Left colon (tissue), 2 donors: ENCODE results near the gene INKA2. TPM values are rescaled to one million over a fixed set of nuclear protein-coding genes. Genes with fewer than 3 reads are reported as not detected.
"Not testable (repeated sequence)": the region's sequence is repeated elsewhere in the genome, so short reads cannot be mapped to it uniquely, and the experiment has no call there.

Experiments
- ATAC-seq: fragments of 200-7000 bp; cut with Tn5 transposase; one replicate; pipeline ENCODE4 v1.9.1; 2020; ENCODE audit warnings: mild to moderate bottlenecking, moderate library complexity
- DNase-seq, 2 donors: peaks; one replicate each; pipeline ENCODE4 v3.0.0-alpha.2; 2020
- intact Hi-C, 2 donors: fragments of 100-400 bp; cut with DNase I in 1 of 2; cut with micrococcal nuclease in 1 of 2; formaldehyde crosslinking; loops; one replicate each; pipeline versions ENCODE4 v1.11.2 to v1.14.0; 2022; cut with DNase I, micrococcal nuclease
- total RNA-seq, 2 donors: library from RNA; stranded (reverse); fragmentation: NEBNext Ultra II Directional; extraction: Animal tissue kit (Norgen Biotek cat#: 25700); gene quantifications; one replicate each; pipeline ENCODE4 v1.2.1, GENCODE V29; 2021
- donor health status: DM: no; HTN: no; CAD: no.
- donor health status: DM: yes; HTN: yes; CAD: no.

Gene INKA2
- total RNA-seq, 2 donors from 2014 or later: 3.2 to 6.2 TPM

DNA sequence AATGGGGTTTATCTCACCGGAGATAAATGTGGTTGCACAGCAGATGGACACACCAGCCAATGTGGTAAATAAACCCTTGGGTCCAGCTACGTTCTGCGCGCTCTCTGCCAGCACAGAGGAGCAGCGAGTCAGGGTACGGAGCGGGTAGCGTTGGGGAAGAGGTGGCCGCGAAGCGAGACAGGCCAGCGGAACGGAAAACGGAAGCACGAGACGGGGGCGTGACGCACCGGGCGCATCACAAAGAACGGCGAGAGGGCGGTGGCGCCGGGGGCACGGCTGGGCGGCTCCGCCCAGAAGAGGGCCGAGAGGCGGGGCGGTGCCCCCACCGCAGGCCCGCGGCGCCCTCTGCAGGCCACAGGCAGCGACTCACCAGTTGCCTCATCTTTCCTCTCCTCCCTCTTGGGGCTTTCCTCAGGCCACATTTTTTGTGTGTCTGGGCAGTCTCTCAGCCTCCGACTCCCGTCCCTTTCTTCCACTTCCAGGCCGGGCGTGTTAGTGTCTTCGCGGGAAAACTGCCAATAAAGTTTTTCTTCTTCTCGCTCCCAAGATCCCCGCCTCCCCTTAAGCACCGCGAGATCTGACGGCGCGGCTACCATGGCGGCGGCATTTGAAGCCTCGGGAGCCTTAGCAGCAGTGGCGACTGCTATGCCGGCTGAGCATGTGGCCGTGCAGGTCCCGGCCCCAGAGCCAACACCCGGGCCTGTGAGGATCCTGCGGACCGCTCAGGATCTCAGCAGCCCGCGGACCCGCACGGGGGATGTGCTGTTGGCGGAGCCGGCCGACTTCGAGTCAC is 16.3 kb upstream of the INKA2 start, which contains the start of gene DDX20:
Gene DDX20, plus strand, starts transcription at position 571 of the 793 bp plus-strand sequence. Its CDS starts 24 bp downstream, at position 595.
- ATAC-seq (peak; percentile 93), DNase-seq (peak; percentile 92 to 95)
- intact Hi-C loops: no loop called here

DNA sequence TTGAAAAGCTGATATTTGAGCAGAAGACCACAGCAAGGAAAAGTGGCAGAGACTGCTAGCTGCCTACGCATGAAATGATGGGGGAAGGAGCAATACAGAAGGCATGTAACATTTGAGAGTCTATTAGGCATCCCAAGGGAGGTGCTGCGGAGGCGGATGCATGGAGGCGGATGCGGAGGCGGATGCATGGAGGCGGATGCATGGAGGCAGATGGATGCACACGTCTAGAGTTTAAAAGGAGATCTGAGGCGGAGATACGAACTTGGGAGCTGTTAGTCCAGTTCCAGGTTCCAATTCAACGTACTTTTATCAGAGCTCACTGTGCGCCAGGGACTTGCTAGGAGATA is 15.8 kb upstream of the INKA2 start:
- ATAC-seq (peak; percentile 39), DNase-seq (peak in 1 of 2 donors; percentile 65)
- intact Hi-C loops: no loop called here

DNA sequence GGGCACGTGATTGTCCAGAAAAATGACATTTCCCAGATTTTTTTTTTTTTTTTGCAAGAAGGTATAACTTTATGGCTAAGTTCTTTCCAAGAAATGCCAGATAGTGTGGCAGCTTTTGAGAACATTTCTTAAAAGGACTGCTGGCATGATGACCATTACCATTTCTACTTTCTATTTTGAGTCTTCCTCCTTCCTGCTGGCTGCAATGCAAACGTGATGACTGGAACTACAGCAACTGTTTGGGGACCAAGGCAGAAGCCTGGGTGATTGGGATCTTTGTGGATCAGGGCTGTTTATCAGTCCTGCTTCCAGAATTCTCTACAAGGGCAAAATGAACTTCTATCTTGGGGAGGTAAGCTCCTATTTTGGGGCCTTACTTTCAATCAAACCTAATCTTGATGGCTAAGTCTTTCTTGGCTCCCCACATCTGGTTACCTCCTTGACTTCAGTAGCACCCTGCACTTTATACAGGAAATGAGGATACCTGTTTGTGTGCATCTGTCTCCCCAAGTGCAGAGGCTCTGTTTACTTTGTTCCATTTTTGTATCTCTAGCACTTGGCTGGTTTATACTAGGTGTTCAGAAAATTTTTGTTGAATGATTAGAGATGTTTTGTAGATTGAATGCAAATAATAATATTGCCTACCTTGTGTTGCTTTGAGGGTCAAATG is 12.8 kb upstream of the INKA2 start:
- intact Hi-C loops: no loop called here
- no peak for ATAC-seq
- DNase-seq: no peak

DNA sequence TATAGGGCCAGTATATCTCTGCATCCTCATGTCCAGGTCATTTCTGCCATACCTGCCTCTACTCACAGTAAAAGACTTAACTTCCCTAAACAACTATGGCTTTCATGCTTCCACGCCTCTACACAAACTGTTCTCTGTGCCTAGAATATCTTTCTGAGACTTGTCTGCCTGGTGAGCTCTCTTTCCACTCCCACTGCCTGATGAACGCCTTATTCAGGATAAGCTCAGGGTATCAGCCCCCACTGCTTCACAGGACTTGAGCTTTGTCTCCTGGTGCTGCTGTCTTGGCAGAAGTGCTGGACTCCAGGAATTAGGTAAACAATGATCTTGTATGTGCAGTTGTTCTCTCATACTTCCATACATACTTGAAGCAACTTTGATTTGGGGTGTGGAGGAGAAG is 11.7 kb upstream of the INKA2 start:
- no peak for DNase-seq
- no peak for ATAC-seq
- intact Hi-C loops: no loop called here

DNA sequence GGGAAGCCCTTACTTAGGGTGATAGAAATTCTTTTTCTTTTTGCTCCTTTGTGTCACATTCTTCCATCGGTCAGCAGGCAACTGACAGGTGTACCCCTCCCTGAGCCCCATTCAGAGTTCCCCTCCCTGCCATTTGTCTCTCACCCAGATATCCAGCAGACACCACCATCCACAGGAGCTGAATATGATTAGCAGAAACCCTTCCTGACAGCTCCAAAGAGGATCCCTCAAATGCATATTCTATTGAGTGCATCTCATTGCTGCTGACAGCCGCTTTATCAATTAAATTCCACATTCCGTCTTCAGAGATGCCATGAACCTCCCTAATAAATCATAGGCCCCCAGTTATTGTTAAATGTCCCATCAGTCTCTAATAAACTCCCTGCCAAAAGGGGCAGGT is 10.4 kb upstream of the INKA2 start:
- ATAC-seq: no peak
- no peak for DNase-seq
- intact Hi-C loops: loop anchor here in 1 of 2 donors (10.0 kb wide), 1 partner anchor 95 kb away; no protein-coding TSS in a partner anchor

DNA sequence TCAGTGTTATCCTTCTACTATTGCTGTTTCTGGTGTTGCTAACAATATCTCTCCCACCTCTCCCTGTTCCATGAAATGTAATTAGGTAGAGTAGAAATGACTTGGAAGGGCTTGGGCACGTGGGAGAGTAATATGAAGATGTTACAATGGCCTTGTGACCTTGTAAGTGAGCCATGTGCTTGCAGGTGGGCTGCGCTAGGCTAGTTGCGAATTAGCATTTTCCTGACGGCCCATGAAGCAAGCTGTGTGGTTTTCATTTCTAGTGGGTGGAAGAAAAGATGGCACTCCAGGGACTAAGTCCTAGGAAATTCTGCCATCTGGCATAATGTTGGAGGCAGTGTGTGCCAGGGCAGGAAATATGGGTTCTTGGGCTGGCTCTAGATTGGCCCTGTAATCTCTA is 8.8 kb upstream of the INKA2 start:
- intact Hi-C loops: loop anchor here in 1 of 2 donors (10.0 kb wide), 1 partner anchor 93 kb away; no protein-coding TSS in a partner anchor
- no peak for DNase-seq
- no peak for ATAC-seq

DNA sequence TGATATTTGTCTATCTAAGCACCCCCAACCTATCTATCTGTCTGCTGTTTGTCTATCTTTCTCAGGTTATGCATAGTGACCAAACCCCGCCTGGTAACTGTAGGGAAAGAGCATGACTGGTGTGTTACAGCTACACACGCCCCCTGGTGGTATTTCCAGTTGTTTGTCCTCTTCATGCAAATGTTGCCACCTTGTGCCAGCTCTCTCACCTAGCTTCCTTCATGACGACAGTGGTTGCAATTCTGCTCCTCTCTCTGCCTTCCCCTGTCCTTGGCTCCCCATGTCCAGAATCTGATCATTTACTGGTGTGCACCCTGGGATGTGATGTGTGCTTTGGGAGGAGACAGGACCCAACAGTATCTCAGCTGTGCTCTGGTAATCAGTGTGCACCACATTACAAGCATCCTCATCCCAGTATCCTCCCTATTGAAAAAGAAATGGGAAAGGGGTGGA is 8.1 kb upstream of the INKA2 start:
- intact Hi-C loops: loop anchor here in 1 of 2 donors (10.0 kb wide), 1 partner anchor 93 kb away; no protein-coding TSS in a partner anchor
- peak; percentile 95 for ATAC-seq

DNA sequence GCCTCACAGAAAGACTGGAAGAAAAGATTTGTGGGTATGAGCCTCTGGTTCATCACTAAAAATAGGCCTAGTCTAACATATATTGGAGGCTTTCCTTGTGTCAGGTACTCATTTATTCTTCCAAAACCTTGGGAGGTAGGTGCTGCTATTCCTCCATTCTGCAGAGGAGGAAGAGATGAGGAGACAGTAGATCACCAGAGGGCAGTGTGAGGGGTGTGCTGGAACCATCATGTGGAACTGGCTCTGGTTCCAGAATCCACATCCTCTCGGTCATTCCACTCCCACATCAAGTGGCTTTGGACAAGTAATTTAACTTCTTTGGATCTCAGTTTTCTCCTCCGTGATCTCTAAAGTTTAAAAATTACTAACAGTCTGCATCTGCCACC is 7.4 kb upstream of the INKA2 start:
- ATAC-seq (no peak), DNase-seq (no peak)
- intact Hi-C loops: loop anchor here in 1 of 2 donors (10.0 kb wide), 1 partner anchor 92 kb away; no protein-coding TSS in a partner anchor

More for the DNA sequence above, 8.1 kb upstream of the INKA2 start:
- peak; percentile 63 to 80 for DNase-seq

DNA sequence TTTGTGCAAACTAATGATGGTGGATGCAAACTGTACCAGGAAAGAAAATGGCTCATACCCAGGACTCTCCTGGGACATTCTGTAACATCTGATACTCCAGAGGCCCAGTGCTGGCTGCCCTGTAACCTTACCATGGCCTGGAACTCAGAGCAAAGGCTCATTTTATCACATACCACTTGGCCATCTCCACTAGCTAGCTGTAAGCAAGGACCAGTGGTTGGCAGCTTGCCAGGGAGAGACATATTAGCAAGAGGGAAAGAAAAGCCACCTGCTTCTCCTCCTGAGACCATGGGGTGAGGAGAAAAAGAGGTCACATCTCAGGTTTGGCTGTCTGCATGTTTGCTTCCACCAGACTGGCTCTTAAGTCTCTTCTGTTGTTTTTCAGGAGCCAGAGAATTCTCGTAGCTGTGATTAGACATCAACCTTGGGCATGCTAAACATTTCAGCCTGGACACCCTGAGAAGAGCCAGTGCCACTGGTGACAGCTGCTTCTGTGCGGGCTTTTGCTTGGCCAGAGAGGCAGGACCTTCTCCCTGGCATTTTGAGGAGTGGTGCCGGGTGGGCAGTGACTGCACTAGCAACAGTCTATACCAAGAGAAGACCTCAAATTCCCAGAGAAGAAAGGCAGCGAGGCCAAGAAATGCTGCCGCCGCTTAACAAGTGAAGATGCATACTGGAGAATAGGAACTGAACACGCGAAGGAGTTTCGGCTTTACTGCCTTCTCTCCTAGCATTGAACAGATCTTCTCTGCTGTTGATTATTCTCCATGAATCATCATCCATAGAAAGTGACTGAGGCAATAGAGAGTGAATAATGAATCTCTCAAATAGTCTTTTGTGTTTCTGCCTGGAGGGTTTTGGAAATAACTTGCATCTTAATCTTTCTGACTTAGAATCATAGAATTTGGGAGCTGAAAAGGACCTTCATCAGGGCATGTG is 6.7 kb upstream of the INKA2 start:
- intact Hi-C loops: loop anchor here in 1 of 2 donors (10.0 kb wide), 1 partner anchor 91 kb away; no protein-coding TSS in a partner anchor

DNA sequence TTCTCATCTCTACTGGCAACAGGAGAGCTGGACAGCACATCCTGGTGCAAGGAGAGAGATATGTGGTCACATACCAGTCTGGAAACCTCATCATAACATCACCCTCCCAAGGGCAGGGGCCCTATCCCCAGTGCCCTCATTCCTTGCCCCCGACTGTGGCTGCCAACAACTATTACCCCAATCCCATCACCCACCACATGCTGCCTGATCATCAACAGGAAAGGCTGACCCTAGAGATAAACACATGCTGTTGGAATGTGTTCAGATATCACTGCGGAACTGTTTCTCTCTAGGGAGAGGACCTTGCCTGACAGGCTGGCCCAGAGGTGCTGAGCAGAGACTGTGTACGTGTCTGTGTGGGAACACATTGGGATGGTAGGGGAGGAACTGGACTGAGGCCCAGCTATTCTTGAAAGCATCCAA is 4.5 kb upstream of the INKA2 start:
- DNase-seq (no peak), ATAC-seq (no peak)
- intact Hi-C loops: loop anchor here in 1 of 2 donors (10.0 kb wide), 1 partner anchor 89 kb away; no protein-coding TSS in a partner anchor

More for the DNA sequence above, 6.7 kb upstream of the INKA2 start:
- ATAC-seq (no peak), DNase-seq (no peak)

DNA sequence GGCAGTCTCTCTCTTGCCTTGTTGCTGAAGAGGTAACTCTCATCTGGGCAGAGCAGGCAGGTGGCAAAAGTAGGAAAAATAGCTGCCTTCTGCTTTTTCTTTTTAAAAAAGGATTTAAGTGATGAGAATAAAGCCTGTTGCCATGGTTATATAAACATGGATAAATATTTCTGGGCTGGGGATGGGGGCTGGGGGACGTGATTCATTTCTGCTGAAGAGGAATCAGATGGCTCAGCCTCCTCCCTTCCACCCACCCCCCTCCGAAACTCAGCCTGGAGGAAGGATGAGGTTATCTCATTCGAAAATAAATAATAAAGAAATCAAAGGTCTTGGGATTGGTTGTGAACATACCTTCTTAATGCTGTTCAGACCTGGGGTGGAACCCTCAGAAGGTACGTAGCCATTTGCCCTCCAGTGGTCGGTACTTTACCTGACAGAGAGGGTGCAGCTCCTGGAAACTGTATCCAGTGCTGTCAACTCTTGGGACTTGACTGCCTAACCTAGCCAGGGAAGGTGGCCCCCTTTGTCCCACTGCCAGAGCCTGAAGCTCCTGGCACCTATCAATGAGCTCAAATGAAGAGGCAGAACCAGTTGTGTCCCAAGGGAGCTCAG is 3.8 kb upstream of the INKA2 start:
- intact Hi-C loops: loop anchor here in 1 of 2 donors (10.0 kb wide), 1 partner anchor 88 kb away; no protein-coding TSS in a partner anchor
- DNase-seq (no peak), ATAC-seq (no peak)

DNA sequence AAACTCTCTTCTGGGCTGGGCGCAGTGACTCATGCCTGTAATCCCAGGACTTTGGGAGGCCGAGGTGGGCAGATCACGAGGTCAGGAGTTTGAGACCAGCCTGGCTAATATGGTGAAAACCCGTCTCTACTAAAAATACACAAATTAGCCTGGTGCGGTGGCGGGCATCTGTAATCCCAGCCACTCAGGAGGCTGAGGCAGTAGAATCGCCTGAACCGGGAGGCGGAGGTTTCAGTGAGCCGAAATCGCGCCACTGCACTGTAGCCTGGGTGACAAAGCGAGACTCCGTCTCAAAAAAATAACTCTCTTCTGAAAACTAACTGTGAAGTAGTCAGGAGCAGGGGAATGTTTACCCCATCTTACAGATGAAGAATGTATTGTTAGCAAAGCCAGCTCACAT is 3.1 kb upstream of the INKA2 start:
- intact Hi-C loops: loop anchor here in 1 of 2 donors (10.0 kb wide), 1 partner anchor 87 kb away; no protein-coding TSS in a partner anchor
- not testable (repeated sequence) for ATAC-seq, DNase-seq

DNA sequence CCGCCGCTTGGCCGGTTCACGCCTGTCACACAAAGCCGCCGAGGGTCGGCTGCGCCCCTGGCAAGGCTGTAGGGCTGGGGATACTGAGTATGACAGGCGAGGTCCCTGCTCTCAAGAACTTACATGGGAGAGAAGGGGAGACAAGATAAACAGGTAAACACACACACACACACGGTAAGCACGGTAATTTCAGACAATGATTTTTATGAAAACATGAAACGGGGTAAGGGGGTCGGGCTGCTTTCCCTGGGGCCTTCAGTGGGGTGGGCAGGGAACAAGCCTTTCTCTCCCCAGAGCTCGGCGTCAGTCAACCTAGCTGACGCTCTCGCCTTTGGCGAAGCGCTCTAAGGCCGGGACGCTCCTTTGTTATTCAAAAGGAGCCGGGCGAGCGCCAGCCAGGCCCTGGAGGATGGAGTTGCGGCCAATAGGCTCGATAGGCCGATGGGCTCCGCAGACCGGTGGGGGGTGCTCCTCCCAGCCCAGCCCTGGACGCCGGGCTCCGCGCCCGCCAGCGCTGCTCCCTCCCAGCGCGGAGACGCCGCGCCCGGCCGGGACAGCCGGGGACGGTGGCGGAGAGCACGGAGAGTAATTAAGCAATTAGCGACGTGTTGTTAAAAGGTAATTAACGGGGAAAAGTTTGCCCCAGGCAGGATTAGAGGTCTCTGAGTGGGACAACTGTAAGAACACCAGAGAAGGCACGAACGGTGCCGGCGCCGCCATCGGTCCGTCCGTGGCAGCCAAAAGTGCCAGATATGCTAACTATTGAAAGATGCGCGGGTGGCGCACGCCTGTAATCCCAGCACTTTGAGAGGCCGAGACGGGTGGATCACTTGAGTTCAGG is 950 bp upstream of the INKA2 start:
- ATAC-seq: peak; percentile 52
- DNase-seq: peak; percentile 74 to 76
- intact Hi-C loops: loop anchor here in 1 of 2 donors (10.0 kb wide), 1 partner anchor 85 kb away; no protein-coding TSS in a partner anchor

DNA sequence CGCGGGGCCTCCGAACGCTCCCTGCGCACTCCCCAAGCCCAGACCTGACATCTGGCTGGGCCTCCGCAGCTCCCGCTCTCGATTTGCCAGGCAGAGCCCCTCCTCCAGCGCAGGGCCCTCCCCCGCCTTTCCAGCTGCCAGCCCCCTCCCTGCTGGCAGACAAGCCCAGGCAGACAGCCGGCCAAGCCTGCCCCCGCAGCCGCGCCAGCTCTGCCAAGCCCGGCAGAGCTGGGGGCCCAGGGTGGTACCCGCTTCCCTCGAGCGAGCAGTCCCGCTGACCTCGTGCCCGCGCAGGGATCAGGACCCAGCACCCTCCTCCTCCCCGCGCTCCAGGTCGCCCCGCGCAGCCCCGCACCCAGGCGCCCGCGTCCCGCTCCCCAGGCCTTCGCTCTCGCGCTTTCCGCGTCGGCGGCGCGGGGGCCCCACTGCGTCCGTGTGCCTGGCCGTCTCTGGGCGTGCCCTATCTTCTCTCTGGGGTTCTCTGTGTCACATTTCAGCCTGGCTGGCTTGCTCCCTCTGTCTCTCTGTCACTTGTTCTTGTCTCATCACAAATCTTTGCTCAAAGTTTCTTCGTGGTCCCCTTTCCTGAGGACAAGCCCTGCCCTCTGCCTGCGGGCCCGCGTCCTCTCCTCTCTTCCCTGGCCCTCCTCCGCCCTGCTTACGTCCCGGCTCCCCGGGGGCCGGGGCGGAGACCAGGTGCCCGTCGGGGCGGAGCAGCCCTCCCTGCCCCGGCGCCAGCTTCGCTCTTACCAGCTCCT is 580 bp downstream of the INKA2 start:
- peak; percentile 75 for ATAC-seq
- intact Hi-C loops: no loop called here
- DNase-seq: peak; percentile 68 to 80

DNA sequence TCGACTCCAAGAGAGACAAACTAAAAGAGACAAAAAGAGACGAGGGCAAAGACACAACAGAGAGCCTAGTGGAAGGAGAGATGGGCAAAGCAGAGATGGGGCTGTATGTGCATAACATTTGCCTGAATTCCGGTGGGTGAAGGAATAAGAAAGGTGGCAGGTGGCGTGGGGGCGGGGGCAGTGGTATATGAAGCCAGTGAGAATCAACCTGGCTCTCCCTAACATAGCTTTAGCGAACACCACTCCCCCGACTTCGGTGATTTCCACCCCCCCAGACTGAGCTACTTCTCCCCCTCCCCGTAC is 1.1 kb downstream of the INKA2 start:
- intact Hi-C loops: no loop called here
- DNase-seq (no peak), ATAC-seq (no peak)

DNA sequence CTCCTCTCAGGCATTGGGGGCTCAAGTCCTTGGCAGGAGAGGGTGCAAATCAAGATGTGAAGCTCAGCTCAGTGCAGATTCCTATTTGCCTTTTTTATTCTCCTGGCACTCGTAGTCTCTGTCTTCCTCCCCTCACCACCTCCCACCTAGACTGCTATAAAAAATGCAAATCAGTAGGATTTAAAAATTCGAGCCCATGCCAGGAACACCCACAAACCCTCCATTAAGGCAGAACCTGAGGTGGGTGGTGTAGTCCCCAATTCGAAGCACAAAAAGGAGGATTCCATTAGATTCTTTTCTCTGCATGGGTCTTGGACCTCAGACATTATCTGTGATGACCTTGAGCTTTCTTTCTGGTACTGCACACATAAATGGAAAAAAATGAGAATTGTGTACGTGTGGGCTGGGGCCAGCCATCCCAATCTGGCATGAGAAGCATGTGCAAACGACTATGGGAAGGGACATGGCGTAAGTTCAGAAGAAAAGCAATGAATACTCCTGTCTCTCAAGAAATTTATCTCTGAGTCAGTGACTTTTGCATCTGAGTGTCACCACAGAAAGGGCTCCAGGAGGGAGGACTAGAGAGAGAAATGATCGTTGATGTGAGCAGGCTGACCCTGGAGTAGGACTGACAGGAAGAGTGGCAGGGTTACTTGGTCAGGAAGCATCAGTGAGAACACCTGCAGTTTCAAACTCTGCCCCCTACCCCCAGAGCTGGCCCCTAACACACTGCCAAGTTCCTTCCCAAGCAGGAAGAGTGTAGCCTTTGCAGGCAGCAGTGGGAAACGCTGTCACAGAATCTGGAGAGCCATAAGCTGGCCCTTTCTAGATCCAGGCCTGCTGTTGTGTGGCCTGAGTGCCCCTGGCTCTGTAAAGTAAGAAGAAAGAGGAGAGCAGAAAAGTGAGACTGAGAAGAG is 1.7 kb downstream of the INKA2 start:
- DNase-seq (no peak), ATAC-seq (no peak)
- intact Hi-C loops: no loop called here
